ENCODE results near the gene GRM4. TPM values are rescaled to one million over a fixed set of nuclear protein-coding genes. Genes with fewer than 3 reads are reported as not detected.

GRM4 gene
- total and polyA plus RNA-seq, 10 of the 15 experiments (the other 5 are each of a cell fraction or from before 2014, with no cell fraction given), result 0.01 to 0.31 (median 0.05) TPM; not detected in 2

DNA sequence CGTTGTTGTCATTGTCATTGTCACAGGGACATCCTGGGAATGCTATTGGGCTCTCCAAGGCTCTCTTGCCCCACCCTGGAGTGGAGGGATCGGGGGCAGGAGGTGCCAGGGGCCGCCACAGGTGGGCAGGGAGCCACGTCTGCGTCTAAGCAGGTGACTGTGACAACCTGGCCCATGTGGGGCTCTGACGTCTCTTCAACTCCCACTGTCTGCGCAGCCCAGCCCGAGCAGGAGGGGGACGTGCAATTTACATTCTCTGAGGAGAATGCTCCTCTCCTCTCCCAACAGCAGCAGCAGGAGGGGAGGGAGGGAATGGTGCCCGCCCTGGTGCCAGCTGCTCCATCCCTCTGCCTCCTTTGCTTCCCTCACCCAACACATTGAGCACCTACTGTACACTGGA lies 50.1 kb downstream of the GRM4 start:
- Histone ChIP-seq H3K9ac (ENCODE audit: control insufficient read depth, insufficient read depth, low read length) (no peak overlapping the region), H2AFZ (ENCODE audit: control insufficient read depth, low read depth, low read length) (no peak overlapping the region), H3K4me3 (no peak overlapping the region), H3K4me1 (ENCODE audit: control insufficient read depth, insufficient read depth, low read length) (no peaks in the 10 kb centered on the region), H3K36me3 (ENCODE audit: control insufficient read depth in 2 of 2, insufficient read depth in 2 of 2, low read length in 1 of 2) (no peaks in the 10 kb centered on the region), H3K79me2 (ENCODE audit: control insufficient read depth, insufficient read depth, low read length) (no peaks in the 10 kb centered on the region), H3K27me3 (replicated peaks in 1 of 2; ENCODE audit: control insufficient read depth in 2 of 2, insufficient read depth in 2 of 2, low read length in 1 of 2) (peaks cover 2 to 9% of the 10 kb centered on the region in 2 experiments; a peak in 3 of 4 replicates), H3K9me3 (replicated peaks; ENCODE audit: control insufficient read depth, insufficient read depth, low read length) (no peaks in the 10 kb centered on the region), H4K20me1 (ENCODE audit: control insufficient read depth, insufficient read depth) (no peaks in the 10 kb centered on the region), H3K4me2 (ENCODE audit: control insufficient read depth, insufficient read depth) (no peak overlapping the region), H3K27ac (ENCODE audit: control insufficient read depth, insufficient read depth) (no peak overlapping the region)
- in situ Hi-C loops (cut with MboI), result no loop called here
- SMC1A ChIA-PET (ENCODE audit: uncharacterized antibody, unreplicated experiment), result no interaction called here
- WGBS (ENCODE audit: insufficient coverage, insufficient replicate concordance, low lambda C conversion rate, missing lambda C conversion rate), result 1% methylated on average over 9 of the region's 10 CpGs
- FAIRE-seq (no peak), DNase-seq (ENCODE audit: low read depth, low spot score) (no peak), ATAC-seq (no peak)
- BruUV-seq (replicated peaks), result no TSS peak
- RAD21 ChIA-PET (ENCODE audit: unreplicated experiment), result no interaction called here
- POLR2A ChIA-PET, result no interaction called here
- CTCF ChIA-PET, result no interaction called here
- intact Hi-C loops (cut with micrococcal nuclease; ENCODE audit: unreplicated experiment), result no loop called here
- no peak for TF ChIP-seq IRF4 (IDR thresholded peaks at IDR 0.05; ENCODE audit: low read depth, low read length)
- TF ChIP-seq, protein P1, sequence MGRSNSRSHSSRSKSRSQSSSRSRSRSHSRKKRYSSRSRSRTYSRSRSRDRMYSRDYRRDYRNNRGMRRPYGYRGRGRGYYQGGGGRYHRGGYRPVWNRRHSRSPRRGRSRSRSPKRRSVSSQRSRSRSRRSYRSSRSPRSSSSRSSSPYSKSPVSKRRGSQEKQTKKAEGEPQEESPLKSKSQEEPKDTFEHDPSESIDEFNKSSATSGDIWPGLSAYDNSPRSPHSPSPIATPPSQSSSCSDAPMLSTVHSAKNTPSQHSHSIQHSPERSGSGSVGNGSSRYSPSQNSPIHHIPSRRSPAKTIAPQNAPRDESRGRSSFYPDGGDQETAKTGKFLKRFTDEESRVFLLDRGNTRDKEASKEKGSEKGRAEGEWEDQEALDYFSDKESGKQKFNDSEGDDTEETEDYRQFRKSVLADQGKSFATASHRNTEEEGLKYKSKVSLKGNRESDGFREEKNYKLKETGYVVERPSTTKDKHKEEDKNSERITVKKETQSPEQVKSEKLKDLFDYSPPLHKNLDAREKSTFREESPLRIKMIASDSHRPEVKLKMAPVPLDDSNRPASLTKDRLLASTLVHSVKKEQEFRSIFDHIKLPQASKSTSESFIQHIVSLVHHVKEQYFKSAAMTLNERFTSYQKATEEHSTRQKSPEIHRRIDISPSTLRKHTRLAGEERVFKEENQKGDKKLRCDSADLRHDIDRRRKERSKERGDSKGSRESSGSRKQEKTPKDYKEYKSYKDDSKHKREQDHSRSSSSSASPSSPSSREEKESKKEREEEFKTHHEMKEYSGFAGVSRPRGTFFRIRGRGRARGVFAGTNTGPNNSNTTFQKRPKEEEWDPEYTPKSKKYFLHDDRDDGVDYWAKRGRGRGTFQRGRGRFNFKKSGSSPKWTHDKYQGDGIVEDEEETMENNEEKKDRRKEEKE (IDR thresholded peaks at IDR 0.05), result no peak
- TF ChIP-seq CREB1 (IDR thresholded peaks at IDR 0.05; ENCODE audit: low read depth), result no peak
- no peak for TF ChIP-seq PAX5 (IDR thresholded peaks at IDR 0.05; ENCODE audit: borderline replicate concordance, low read depth, low read length)
- no peak for TF ChIP-seq KAT2A (conservative IDR thresholded peaks at IDR 0.05; ENCODE audit: control insufficient read depth, low read depth, low read length)
- no peak for TF ChIP-seq ZNF622 (IDR thresholded peaks at IDR 0.05)
- no peak for TF ChIP-seq NR2F1 (conservative IDR thresholded peaks at IDR 0.05)
- TF ChIP-seq RCOR1 (conservative IDR thresholded peaks at IDR 0.05; ENCODE audit: low read depth, low read length), result no peak
- TF ChIP-seq, protein P2, sequence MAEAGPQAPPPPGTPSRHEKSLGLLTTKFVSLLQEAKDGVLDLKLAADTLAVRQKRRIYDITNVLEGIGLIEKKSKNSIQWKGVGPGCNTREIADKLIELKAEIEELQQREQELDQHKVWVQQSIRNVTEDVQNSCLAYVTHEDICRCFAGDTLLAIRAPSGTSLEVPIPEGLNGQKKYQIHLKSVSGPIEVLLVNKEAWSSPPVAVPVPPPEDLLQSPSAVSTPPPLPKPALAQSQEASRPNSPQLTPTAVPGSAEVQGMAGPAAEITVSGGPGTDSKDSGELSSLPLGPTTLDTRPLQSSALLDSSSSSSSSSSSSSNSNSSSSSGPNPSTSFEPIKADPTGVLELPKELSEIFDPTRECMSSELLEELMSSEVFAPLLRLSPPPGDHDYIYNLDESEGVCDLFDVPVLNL (IDR thresholded peaks at IDR 0.05; ENCODE audit: low read depth, low read length), result no peak
- TF ChIP-seq NRF1 (conservative IDR thresholded peaks at IDR 0.05; ENCODE audit: low read depth, low read length), result no peak
- no peak for TF ChIP-seq ZBTB40 (IDR thresholded peaks at IDR 0.05; ENCODE audit: borderline replicate concordance)

Measured in GM12878 (cell line).